Activated naive CD8-positive, alpha-beta T cell (primary cell): ENCODE measurements around the gene PXN.

Experiments
- H3K27ac Mint-ChIP-seq: one replicate; pipeline ENCODE4 v1.8.0; 2021; ENCODE audit warnings: mixed read lengths
- H3K27me3 Mint-ChIP-seq: one replicate; pipeline ENCODE4 v1.8.0; 2021; ENCODE audit warnings: mixed read lengths
- H3K36me3 Mint-ChIP-seq: one replicate; pipeline ENCODE4 v1.8.0; 2021; ENCODE audit warnings: mixed read lengths
- H3K4me1 Mint-ChIP-seq: one replicate; pipeline ENCODE4 v1.8.0; 2021; ENCODE audit warnings: low read depth, mixed read lengths
- H3K4me3 Mint-ChIP-seq: one replicate; pipeline ENCODE4 v1.8.0; 2021; ENCODE audit warnings: mild to moderate bottlenecking, mixed read lengths
- H3K9me3 Mint-ChIP-seq: one replicate; pipeline ENCODE4 v1.8.0; 2021; ENCODE audit warnings: low read depth, mixed read lengths

PXN gene

DNA sequence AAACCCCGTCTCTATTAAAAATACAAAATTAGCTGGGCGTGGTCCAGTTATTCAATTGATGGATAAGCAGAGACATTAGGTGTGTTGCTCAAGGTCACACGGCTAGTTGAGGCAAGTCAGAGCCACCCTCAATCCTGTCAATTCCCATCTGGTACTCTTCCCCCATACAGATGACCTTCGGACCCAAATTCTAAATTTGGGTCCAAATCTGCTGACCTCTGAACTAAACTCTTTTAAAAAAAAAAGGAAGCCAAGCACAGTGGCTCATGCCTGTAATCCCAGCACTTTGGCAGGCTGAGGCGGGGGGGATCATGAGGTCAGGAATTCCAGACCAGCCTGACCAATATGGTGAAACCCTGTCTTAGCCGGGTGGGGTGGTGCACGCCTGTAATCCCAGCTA is 94.9 kb downstream of the PXN start:
- Mint-ChIP-seq H3K27ac (no peak overlapping the region), H3K9me3 (no peaks in the 10 kb centered on the region), H3K27me3 (no peaks in the 10 kb centered on the region)

DNA sequence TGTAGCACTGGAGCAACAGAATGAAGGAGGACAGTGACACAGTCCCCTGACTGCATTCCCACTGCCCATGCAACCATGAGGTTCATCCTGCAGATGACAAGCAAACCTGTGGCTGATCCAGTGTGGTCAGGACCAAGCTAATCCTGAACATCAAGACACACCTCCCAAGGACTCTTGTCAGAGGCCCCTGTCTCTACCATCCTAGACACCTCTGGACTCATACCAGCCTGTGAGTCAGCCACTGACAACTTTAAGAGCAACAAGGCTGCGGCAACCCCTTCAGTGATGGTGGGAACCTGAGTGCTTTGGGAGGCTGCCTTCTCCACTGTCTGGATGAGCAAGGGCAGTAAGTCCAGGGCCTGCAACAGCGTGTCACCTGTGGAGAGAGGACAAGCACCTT is 95.6 kb downstream of the PXN start:
- H3K4me3 Mint-ChIP-seq: no peak overlapping the region
- H3K27me3 Mint-ChIP-seq: no peaks in the 10 kb centered on the region
- no peaks in the 10 kb centered on the region for H3K9me3 Mint-ChIP-seq
- peaks cover 5% of the 10 kb centered on the region for H3K36me3 Mint-ChIP-seq
- no peak overlapping the region for H3K27ac Mint-ChIP-seq
- no peaks in the 10 kb centered on the region for H3K4me1 Mint-ChIP-seq

More for the DNA sequence above, 94.9 kb downstream of the PXN start:
- Mint-ChIP-seq H3K36me3 (peaks cover 5% of the 10 kb centered on the region), H3K4me1 (no peaks in the 10 kb centered on the region), H3K4me3 (no peak overlapping the region)

DNA sequence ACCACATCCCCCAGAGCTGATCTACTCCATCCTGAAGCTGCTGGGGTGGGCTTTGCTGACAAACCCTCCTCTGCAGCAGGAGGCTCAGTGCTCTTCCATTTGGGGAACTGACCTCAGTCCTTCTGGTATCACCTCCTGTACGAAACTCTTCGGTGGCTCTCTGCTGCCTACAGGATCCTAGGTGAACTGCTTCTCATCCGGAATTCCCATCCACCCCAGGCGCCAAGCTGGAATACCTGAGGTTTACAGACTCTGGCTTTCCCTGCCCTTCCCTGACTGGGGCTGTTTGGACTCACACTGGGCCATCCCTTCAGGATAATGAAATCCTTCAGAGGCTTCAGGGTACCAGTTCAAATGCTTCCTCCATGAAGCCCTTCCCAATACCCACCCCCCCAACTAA is 97.2 kb downstream of the PXN start:
- Mint-ChIP-seq H3K27ac (no peak overlapping the region), H3K4me1 (no peaks in the 10 kb centered on the region), H3K4me3 (no peak overlapping the region), H3K27me3 (no peaks in the 10 kb centered on the region), H3K36me3 (peaks cover 2% of the 10 kb centered on the region), H3K9me3 (no peaks in the 10 kb centered on the region)

DNA sequence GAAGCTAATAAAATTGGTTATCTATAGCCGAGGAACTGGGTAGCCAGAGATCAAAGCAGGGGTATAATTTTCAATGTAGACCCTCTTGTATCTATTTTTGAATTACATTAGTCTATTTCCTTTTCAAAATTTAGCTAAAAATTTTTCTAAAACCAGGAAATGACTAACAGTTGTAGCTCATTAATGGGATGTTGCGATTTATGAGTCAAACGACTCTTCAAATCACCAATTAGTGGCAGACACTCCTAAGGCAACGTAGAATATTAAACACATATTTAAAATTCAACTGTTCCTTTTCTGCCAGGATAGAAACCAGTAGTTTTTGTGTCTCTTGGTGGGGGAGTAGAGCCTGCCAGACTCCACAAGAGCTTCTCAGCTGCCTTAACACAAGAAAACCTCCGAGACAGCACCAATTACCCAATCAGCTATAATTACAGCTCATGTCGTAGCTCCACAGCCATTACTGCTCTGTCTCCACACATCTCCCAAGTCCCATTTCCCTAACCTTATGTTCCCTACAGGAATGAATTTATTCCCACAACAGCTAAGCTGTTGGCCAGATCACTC is 97.9 kb downstream of the PXN start:
- Mint-ChIP-seq H3K9me3 (no peaks in the 10 kb centered on the region), H3K36me3 (peaks cover 2% of the 10 kb centered on the region), H3K27ac (no peak overlapping the region), H3K4me1 (no peaks in the 10 kb centered on the region), H3K27me3 (no peaks in the 10 kb centered on the region), H3K4me3 (no peak overlapping the region)

DNA sequence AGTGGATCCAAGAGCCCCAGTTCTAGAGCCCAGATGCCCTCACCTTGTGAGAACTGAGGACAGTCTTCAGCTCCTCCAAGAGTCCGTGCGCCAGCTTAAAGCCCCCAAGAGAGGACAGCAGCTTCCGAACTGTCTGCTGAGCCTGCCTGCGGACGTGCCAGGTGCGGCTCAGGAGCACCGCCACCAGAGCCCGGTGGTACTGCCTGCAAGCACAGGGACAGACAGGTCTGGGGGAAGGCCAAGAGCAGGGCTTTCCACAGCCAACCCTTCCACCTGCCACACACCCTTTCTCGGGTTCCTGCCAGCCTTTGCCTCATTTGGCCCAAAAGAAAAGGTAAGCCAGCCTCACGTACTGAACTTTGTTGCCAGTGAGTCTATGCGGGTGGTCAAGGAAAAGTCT is 101.2 kb downstream of the PXN start:
- Mint-ChIP-seq H3K4me1 (no peaks in the 10 kb centered on the region), H3K36me3 (peaks cover 5% of the 10 kb centered on the region), H3K9me3 (no peaks in the 10 kb centered on the region), H3K27ac (no peak overlapping the region), H3K4me3 (no peak overlapping the region), H3K27me3 (no peaks in the 10 kb centered on the region)

DNA sequence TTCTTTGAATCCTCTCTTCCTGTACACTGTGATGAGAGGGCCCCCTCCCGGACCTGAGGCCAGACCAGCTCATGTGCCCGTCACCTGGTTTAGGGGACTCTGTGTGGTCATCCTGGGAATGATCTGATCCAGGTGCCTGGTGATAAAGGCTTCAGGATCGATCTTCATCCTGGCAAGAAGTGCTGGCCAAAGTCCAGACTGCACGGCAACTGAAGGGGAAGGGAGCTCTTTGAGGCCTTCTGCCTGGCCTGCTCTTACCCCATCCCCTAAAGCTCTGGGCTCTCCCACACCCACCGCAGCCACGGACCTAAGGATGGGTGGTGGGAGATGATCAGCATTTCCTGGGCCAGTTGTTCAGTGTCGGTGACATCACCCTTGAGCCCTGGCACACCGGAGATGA is 102.8 kb downstream of the PXN start:
- Mint-ChIP-seq H3K9me3 (no peaks in the 10 kb centered on the region), H3K36me3 (peaks cover 3% of the 10 kb centered on the region), H3K4me1 (no peaks in the 10 kb centered on the region), H3K27me3 (no peaks in the 10 kb centered on the region), H3K4me3 (no peak overlapping the region), H3K27ac (no peak overlapping the region)

DNA sequence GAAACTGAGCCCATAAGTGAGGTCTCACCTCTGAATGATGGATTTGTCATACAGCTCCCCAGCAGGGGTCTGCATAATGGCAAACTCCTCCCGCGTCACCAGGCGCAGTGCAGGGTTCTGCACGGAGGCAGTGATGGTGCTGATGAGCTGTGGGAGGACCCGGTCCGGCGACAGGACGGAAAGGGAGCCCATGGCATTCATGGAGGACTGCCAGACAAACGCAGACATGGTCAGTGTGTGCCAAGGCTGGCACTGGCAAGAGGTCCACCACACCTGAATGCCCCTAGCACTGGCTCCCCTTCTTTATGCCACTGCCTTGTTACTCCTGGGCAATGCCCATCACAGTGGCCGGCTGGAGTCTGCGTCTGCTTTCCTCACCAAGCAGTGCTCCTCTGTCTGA is 103.7 kb downstream of the PXN start:
- H3K4me1 Mint-ChIP-seq: no peaks in the 10 kb centered on the region
- no peaks in the 10 kb centered on the region for H3K27me3 Mint-ChIP-seq
- peaks cover 6% of the 10 kb centered on the region for H3K36me3 Mint-ChIP-seq

More for the DNA sequence above, 103.7 kb downstream of the PXN start:
- no peak overlapping the region for H3K4me3 Mint-ChIP-seq
- H3K9me3 Mint-ChIP-seq: no peaks in the 10 kb centered on the region
- no peak overlapping the region for H3K27ac Mint-ChIP-seq
